ENCODE results near the gene KIF21A. TPM values are rescaled to one million over a fixed set of nuclear protein-coding genes. Genes with fewer than 3 reads are reported as not detected.

KIF21A gene
- total RNA-seq, 3 donors from 2014 or later: 26.6 to 28.1 (median 27.4) TPM

DNA sequence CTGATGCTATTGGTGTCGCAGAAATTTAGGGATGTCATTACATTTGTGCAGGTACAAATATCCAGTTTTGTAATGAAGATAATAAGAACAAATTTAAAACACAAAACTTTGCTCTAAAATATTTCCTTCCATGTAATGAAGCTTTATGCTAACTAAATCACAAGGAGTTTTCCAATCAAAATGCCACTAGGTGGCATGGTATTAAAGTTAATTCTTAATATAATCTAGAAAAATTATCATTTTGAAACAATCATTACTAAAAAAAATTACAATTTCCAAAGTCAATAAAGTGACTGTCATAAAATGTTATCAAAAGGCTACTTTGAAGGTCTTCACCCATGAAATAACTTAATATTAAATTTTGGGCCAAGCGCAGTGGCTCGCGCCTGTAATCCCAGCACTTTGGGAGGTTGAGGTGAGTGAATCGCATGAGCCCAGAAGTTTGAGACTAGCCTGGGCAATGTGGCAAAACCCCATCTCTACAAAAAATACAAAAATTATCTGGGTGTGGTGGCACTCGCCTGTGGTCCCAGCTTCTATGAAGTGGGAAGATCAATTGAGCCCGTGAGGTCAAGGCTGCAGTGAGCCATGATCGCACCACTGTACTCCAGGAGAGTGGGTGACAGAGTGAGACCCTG, 77.4 kb downstream of the KIF21A start:
- H3K4me3 ChIP-seq: no peak overlapping the region
- TF ChIP-seq, protein P1, sequence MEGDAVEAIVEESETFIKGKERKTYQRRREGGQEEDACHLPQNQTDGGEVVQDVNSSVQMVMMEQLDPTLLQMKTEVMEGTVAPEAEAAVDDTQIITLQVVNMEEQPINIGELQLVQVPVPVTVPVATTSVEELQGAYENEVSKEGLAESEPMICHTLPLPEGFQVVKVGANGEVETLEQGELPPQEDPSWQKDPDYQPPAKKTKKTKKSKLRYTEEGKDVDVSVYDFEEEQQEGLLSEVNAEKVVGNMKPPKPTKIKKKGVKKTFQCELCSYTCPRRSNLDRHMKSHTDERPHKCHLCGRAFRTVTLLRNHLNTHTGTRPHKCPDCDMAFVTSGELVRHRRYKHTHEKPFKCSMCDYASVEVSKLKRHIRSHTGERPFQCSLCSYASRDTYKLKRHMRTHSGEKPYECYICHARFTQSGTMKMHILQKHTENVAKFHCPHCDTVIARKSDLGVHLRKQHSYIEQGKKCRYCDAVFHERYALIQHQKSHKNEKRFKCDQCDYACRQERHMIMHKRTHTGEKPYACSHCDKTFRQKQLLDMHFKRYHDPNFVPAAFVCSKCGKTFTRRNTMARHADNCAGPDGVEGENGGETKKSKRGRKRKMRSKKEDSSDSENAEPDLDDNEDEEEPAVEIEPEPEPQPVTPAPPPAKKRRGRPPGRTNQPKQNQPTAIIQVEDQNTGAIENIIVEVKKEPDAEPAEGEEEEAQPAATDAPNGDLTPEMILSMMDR (IDR thresholded peaks at IDR 0.05): no peak
- DNase-seq: no peak
- H3K9me3 ChIP-seq: no peaks in the 10 kb centered on the region
- ATAC-seq: no peak
- H3K36me3 ChIP-seq (ENCODE audit: low read depth): no peaks in the 10 kb centered on the region
- intact Hi-C loops (cut with DNase I, micrococcal nuclease): no loop called here
- H3K4me1 ChIP-seq (ENCODE audit: low read depth): no peaks in the 10 kb centered on the region

DNA sequence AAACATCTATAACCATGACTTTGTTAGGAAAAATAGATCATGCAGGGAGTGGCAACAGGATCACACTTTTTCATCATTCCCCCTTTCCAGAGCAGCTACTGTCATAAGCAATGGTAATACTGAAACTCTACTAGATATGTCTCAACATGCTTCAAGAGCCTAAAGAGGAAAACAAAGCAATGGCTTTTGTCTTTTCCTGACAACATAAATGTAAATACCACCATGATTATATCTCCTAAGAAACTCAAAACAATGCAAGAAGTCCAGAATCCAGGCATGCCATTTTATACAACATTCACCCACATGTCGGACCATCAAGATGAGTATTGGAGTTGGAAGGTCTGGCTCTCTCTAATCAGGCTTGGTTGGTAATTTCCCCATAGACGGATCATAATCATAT, 78.7 kb downstream of the KIF21A start:
- Histone ChIP-seq H3K4me3 (no peak overlapping the region), H3K9me3 (no peaks in the 10 kb centered on the region), H3K4me1 (ENCODE audit: low read depth) (no peaks in the 10 kb centered on the region), H3K36me3 (ENCODE audit: low read depth) (no peaks in the 10 kb centered on the region)
- ATAC-seq (no peak), DNase-seq (no peak)
- intact Hi-C loops (cut with DNase I, micrococcal nuclease): no loop called here
- TF ChIP-seq, protein P1 (IDR thresholded peaks at IDR 0.05): no peak

DNA sequence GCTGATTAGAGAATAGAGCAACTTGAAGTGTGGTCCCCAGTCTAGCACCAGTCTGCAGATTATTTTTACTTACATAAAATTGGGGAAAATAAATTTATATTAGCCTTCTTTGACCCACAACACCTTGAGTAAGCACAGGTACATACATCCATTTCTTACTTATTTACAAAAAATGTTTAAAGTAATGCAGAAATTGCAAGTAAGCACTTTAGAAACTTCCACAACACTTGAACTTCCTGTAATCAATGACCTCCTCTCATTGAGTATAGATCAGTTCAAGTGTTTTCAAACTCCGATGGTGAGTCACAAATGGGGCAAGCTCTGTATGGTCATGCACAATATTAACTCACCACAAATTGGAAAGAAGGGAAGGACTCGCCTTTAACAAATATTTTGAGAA, 83.3 kb downstream of the KIF21A start:
- intact Hi-C loops (cut with DNase I, micrococcal nuclease): no loop called here
- Histone ChIP-seq H3K4me3 (no peak overlapping the region), H3K4me1 (ENCODE audit: low read depth) (no peaks in the 10 kb centered on the region), H3K9me3 (no peaks in the 10 kb centered on the region), H3K36me3 (ENCODE audit: low read depth) (no peaks in the 10 kb centered on the region)
- TF ChIP-seq, protein P1 (IDR thresholded peaks at IDR 0.05): no peak
- DNase-seq (no peak), ATAC-seq (no peak)

DNA sequence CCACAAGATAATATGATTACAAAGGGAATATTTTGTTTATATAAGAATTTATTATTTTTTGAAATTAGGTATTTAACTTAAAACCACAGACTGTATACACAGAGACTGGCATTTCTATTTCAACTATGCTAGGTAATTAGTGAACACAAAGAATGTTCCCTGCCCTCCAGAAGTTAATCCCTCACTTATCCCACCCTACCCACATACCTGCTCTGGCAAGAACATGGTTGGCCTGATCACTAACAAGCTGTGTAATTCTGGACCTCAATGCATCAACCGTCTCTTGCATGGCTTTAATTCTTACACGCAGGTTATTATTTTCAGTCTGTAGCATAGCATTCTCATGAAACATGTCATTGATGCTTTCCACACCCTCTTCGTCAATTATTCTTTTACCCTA, 85.9 kb downstream of the KIF21A start:
- H3K4me1 ChIP-seq (ENCODE audit: low read depth): no peaks in the 10 kb centered on the region
- H3K9me3 ChIP-seq: no peaks in the 10 kb centered on the region
- no peak overlapping the region for H3K4me3 ChIP-seq
- DNase-seq: no peak
- TF ChIP-seq, protein P1 (IDR thresholded peaks at IDR 0.05): no peak
- intact Hi-C loops (cut with DNase I, micrococcal nuclease): no loop called here
- H3K36me3 ChIP-seq (ENCODE audit: low read depth): no peaks in the 10 kb centered on the region
- ATAC-seq: no peak

DNA sequence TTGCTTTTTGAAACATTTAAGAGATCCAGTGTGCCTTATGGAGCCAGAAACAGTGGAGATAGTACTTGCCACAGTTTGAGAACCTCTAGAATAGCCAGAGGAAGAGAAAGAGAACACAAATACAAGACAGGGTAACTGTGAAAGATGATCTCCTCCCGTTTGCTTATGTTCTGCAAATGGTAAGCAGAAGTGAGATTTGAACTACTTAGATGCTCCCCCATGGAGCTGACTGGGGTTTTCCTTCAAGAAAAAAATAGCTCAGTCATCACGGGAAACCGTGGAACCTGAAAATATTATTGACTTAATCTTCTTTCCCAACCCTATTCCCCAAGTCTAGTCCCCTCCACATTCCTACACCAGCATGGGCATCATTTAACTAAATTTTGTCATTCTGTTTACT, 87.1 kb downstream of the KIF21A start:
- TF ChIP-seq, protein P1 (IDR thresholded peaks at IDR 0.05): no peak
- ATAC-seq (no peak), DNase-seq (no peak)
- H3K4me1 ChIP-seq (ENCODE audit: low read depth): no peaks in the 10 kb centered on the region
- no peaks in the 10 kb centered on the region for H3K36me3 ChIP-seq (ENCODE audit: low read depth)
- intact Hi-C loops (cut with DNase I, micrococcal nuclease): no loop called here
- no peak overlapping the region for H3K4me3 ChIP-seq
- H3K9me3 ChIP-seq: no peaks in the 10 kb centered on the region

DNA sequence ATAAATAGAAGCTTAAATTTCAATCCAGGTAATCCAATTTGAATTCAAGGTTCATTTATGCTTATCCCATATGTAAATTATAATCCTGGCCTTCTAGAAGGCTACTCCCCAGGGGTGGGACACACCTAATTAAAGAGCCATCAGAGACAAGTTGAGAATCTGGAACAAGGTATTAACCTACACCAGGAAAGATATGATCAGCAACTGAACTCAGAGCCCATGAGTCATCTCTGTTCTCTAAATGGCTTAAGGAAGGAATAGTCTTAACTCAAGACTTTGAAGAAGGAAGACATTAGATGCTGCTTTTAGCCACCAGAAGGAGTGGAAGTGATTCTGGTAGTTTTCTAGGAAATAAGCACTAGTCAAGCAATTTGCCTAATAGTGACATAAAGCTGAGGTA, 88.0 kb downstream of the KIF21A start:
- TF ChIP-seq, protein P1 (IDR thresholded peaks at IDR 0.05): no peak
- DNase-seq: no peak
- no peak for ATAC-seq

More for the DNA sequence above, 88.0 kb downstream of the KIF21A start:
- intact Hi-C loops (cut with DNase I, micrococcal nuclease): no loop called here
- no peak overlapping the region for H3K4me3 ChIP-seq
- no peaks in the 10 kb centered on the region for H3K36me3 ChIP-seq (ENCODE audit: low read depth)
- H3K4me1 ChIP-seq (ENCODE audit: low read depth): no peaks in the 10 kb centered on the region
- H3K9me3 ChIP-seq: no peaks in the 10 kb centered on the region
